ENCODE results near the gene CKMT2. TPM values are rescaled to one million over a fixed set of nuclear protein-coding genes. Genes with fewer than 3 reads are reported as not detected.

CKMT2 gene
- total and polyA plus RNA-seq, 2 donors (not counting 1 experiment from before 2014, with no cell fraction given), result 1.9 to 19.3 TPM

DNA sequence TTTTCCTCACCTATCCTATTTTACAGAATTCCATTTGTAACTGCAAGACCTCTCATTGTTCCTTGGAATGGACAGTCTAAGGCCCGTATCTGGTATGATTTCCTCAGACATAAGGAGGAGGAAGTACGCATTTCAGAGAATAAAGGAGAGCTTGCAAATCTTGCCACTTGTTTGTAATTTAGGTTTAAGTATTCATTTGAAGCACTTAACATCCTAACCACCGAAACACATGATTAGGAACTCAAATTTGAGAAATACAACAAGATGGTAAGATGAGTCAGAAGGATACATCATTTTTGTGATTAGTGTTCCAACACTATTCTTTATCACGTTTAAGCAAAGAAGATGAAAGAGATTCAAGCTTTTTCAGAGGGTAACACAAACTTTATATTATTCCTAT, 64.4 kb downstream of the CKMT2 start:
- H3K9me3 ChIP-seq (ENCODE audit: control insufficient read depth, insufficient read depth, low read depth, low read length), result no peaks in the 10 kb centered on the region
- no peak overlapping the region for H2AFZ ChIP-seq (ENCODE audit: low read length)
- H3K4me2 ChIP-seq (ENCODE audit: extremely low read depth, insufficient read depth, low read length), result no peak overlapping the region
- H3K4me1 ChIP-seq (ENCODE audit: control insufficient read depth, extremely low read depth, insufficient read depth, low read length), result peaks cover 4% of the 10 kb centered on the region
- no peak overlapping the region for H3K4me3 ChIP-seq (replicated peaks in 1 of 4; ENCODE audit: control extremely low read depth in 1 of 4, insufficient read depth in 1 of 4, low read depth in 3 of 4, low read length in 4 of 4)
- no peaks in the 10 kb centered on the region for H3K36me3 ChIP-seq (ENCODE audit: control insufficient read depth, insufficient read depth, low read length)
- peaks cover 23% of the 10 kb centered on the region for H3K79me2 ChIP-seq (ENCODE audit: control insufficient read depth, insufficient read depth, low read length)
- no peak overlapping the region for H3K27ac ChIP-seq (ENCODE audit: insufficient read depth, low read length)
- no peaks in the 10 kb centered on the region for H3K27me3 ChIP-seq (ENCODE audit: control insufficient read depth, insufficient read depth, low read length)
- no peak for DNase-seq (ENCODE audit: low read depth in 2 of 2)
- no peaks in the 10 kb centered on the region for H4K20me1 ChIP-seq (ENCODE audit: control insufficient read depth, extremely low read depth, insufficient read depth, low read length)
- no peak overlapping the region for H3K9ac ChIP-seq (ENCODE audit: insufficient read depth, low read length)
- no peak for TF ChIP-seq EZH2 (IDR thresholded peaks at IDR 0.05; ENCODE audit: low read length, missing control alignments)
- TF ChIP-seq, protein P1, sequence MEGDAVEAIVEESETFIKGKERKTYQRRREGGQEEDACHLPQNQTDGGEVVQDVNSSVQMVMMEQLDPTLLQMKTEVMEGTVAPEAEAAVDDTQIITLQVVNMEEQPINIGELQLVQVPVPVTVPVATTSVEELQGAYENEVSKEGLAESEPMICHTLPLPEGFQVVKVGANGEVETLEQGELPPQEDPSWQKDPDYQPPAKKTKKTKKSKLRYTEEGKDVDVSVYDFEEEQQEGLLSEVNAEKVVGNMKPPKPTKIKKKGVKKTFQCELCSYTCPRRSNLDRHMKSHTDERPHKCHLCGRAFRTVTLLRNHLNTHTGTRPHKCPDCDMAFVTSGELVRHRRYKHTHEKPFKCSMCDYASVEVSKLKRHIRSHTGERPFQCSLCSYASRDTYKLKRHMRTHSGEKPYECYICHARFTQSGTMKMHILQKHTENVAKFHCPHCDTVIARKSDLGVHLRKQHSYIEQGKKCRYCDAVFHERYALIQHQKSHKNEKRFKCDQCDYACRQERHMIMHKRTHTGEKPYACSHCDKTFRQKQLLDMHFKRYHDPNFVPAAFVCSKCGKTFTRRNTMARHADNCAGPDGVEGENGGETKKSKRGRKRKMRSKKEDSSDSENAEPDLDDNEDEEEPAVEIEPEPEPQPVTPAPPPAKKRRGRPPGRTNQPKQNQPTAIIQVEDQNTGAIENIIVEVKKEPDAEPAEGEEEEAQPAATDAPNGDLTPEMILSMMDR (conservative IDR thresholded peaks at IDR 0.05 in 1 of 2, IDR thresholded peaks at IDR 0.05 in 1 of 2; ENCODE audit: low read depth in 1 of 2, low read length in 2 of 2), result no peak

DNA sequence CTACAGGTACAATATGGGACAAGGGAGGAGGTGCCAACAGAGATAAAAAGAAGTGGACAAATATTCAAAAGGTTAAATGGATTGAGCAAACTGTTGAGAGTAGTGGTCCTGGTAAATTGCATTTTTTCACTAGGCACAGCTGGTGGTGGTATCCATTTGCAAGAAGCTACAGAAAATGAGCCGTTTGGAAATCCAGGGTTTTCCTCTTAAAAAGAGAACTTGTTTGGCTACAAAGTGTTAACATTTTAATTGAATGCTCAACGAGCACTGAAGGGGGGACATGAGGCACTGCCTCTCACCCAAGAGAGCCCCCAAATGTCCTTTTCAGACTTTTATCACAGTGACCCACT, 67.8 kb downstream of the CKMT2 start:
- Histone ChIP-seq H3K27ac (ENCODE audit: insufficient read depth, low read length) (peak overlapping the region; percentile 99), H3K27me3 (ENCODE audit: control insufficient read depth, insufficient read depth, low read length) (no peaks in the 10 kb centered on the region), H3K4me1 (ENCODE audit: control insufficient read depth, extremely low read depth, insufficient read depth, low read length) (peaks cover 8% of the 10 kb centered on the region), H3K9ac (ENCODE audit: insufficient read depth, low read length) (peak overlapping the region; percentile 99), H2AFZ (ENCODE audit: low read length) (peak overlapping the region; percentile 95), H3K36me3 (ENCODE audit: control insufficient read depth, insufficient read depth, low read length) (peaks cover 5% of the 10 kb centered on the region), H4K20me1 (ENCODE audit: control insufficient read depth, extremely low read depth, insufficient read depth, low read length) (no peaks in the 10 kb centered on the region), H3K79me2 (ENCODE audit: control insufficient read depth, insufficient read depth, low read length) (peaks cover 42% of the 10 kb centered on the region), H3K4me3 (replicated peaks in 1 of 4; ENCODE audit: control extremely low read depth in 1 of 4, insufficient read depth in 1 of 4, low read depth in 3 of 4, low read length in 4 of 4) (peak overlapping the region; percentile 77 to 96 (median 88)), H3K9me3 (ENCODE audit: control insufficient read depth, insufficient read depth, low read depth, low read length) (no peaks in the 10 kb centered on the region), H3K4me2 (ENCODE audit: extremely low read depth, insufficient read depth, low read length) (peak overlapping the region; percentile 80)
- DNase-seq (ENCODE audit: low read depth in 2 of 2), result no peak
- TF ChIP-seq EZH2 (IDR thresholded peaks at IDR 0.05; ENCODE audit: low read length, missing control alignments), result no peak
- TF ChIP-seq, protein P1 (conservative IDR thresholded peaks at IDR 0.05 in 1 of 2, IDR thresholded peaks at IDR 0.05 in 1 of 2; ENCODE audit: low read depth in 1 of 2, low read length in 2 of 2), result no peak

DNA sequence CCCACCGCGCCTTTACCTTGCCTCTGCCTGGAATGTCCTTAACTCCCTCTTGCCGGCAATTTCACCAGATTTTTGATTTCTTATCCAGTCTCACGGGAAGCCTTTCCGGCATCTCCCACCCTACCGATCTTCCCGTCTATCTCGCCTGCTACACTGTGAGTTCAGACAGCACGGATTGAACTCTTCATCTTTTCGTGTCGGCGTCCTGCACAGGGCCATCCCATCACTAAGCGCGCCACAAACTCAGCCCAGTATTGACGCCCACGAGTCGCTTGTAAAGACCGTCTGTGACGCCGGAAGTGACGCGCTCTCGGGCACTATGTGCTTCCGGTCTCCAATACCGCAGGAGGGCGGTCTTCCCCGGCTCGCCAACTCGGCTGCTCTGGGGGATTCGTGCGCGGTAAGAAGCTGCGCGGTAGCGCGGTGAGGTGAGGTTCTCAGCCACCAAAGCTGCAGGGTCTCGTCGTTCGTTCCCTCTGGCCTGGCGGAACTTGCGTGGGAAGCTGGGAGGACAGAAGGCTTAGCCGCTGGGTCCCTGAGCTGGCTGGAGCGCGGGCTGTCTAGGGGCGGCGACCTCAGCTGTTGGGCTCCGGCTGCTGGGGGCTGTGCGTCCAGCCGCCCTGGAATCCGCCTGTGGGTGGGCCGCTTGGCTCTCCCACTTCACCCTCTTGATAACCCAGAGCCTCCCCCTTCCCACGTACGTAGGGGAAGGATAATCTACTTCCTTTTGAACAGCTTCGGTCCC, 68.3 kb downstream of the CKMT2 start, which contains the start of gene ZCCHC9:
TSS of gene ZCCHC9 (plus strand) at position 317 of the 745 bp plus-strand sequence. CDS start 3,171 bp downstream, outside the sequence.
- Histone ChIP-seq H3K4me3 (replicated peaks in 1 of 4; ENCODE audit: control extremely low read depth in 1 of 4, insufficient read depth in 1 of 4, low read depth in 3 of 4, low read length in 4 of 4) (peak within 1 kb of the TSS; percentile 77 to 96 (median 88)), H2AFZ (ENCODE audit: low read length) (peak within 1 kb of the TSS; percentile 95), H3K27me3 (ENCODE audit: control insufficient read depth, insufficient read depth, low read length) (no peaks in the 10 kb centered on the region), H3K27ac (ENCODE audit: insufficient read depth, low read length) (peak within 1 kb of the TSS; percentile 99), H3K9me3 (ENCODE audit: control insufficient read depth, insufficient read depth, low read depth, low read length) (no peaks in the 10 kb centered on the region), H3K36me3 (ENCODE audit: control insufficient read depth, insufficient read depth, low read length) (peaks cover 5% of the 10 kb centered on the region), H3K4me2 (ENCODE audit: extremely low read depth, insufficient read depth, low read length) (peak within 1 kb of the TSS; percentile 85), H3K4me1 (ENCODE audit: control insufficient read depth, extremely low read depth, insufficient read depth, low read length) (peaks cover 8% of the 10 kb centered on the region), H3K9ac (ENCODE audit: insufficient read depth, low read length) (peak within 1 kb of the TSS; percentile 99), H3K79me2 (ENCODE audit: control insufficient read depth, insufficient read depth, low read length) (peaks cover 42% of the 10 kb centered on the region), H4K20me1 (ENCODE audit: control insufficient read depth, extremely low read depth, insufficient read depth, low read length) (no peaks in the 10 kb centered on the region)
- DNase-seq (ENCODE audit: low read depth in 2 of 2), result peak; percentile 95 to 96
- TF ChIP-seq EZH2 (IDR thresholded peaks at IDR 0.05; ENCODE audit: low read length, missing control alignments), result no peak
- TF ChIP-seq, protein P1 (conservative IDR thresholded peaks at IDR 0.05 in 1 of 2, IDR thresholded peaks at IDR 0.05 in 1 of 2; ENCODE audit: low read depth in 1 of 2, low read length in 2 of 2), result peak in 1 of 2 donors; percentile 32

Data from fibroblast of lung (primary cell).